Panc1 (cell line): ENCODE data around the gene COX6A1.

Experiments
- POLR2AphosphoS5 ChIP-seq: IDR thresholded peaks from 2 replicates; pipeline ENCODE4 v1.6.1; 2012; ENCODE audit warnings: mild to moderate bottlenecking, low read depth, low read length, moderate library complexity
- SIN3A ChIP-seq: IDR thresholded peaks from 2 replicates; pipeline ENCODE4 v1.6.1; 2012; ENCODE audit warnings: low read depth, mild to moderate bottlenecking, low read length, moderate library complexity, borderline replicate concordance; ENCODE audit not compliant: insufficient read depth
- TCF7L2 ChIP-seq: IDR thresholded peaks from 2 replicates; pipeline ENCODE4 v1.6.1; 2011; ENCODE audit warnings: mild to moderate bottlenecking, low read depth, low read length, inconsistent platforms
- TF ChIP-seq, protein P1 (sequence below): fragments of 450-650 bp; IDR thresholded peaks from 2 replicates; pipeline ENCODE4 v1.5.1; 2017; ENCODE audit warnings: mild to moderate bottlenecking
- TF ChIP-seq, protein P2 (sequence below), 2 experiments: IDR thresholded peaks; 2 replicates each; pipeline ENCODE4 v1.6.1; 2011 to 2012; ENCODE audit warnings: low read depth in 2 of 2, control low read depth in 1 of 2, low read length in 1 of 2, mild to moderate bottlenecking in 1 of 2, moderate library complexity in 1 of 2; ENCODE audit not compliant: insufficient read depth in 1 of 2

- TF ChIP-seq, protein P1, sequence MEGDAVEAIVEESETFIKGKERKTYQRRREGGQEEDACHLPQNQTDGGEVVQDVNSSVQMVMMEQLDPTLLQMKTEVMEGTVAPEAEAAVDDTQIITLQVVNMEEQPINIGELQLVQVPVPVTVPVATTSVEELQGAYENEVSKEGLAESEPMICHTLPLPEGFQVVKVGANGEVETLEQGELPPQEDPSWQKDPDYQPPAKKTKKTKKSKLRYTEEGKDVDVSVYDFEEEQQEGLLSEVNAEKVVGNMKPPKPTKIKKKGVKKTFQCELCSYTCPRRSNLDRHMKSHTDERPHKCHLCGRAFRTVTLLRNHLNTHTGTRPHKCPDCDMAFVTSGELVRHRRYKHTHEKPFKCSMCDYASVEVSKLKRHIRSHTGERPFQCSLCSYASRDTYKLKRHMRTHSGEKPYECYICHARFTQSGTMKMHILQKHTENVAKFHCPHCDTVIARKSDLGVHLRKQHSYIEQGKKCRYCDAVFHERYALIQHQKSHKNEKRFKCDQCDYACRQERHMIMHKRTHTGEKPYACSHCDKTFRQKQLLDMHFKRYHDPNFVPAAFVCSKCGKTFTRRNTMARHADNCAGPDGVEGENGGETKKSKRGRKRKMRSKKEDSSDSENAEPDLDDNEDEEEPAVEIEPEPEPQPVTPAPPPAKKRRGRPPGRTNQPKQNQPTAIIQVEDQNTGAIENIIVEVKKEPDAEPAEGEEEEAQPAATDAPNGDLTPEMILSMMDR, result peak; percentile 85
- no peak for TF ChIP-seq POLR2AphosphoS5
- TF ChIP-seq, protein P2, sequence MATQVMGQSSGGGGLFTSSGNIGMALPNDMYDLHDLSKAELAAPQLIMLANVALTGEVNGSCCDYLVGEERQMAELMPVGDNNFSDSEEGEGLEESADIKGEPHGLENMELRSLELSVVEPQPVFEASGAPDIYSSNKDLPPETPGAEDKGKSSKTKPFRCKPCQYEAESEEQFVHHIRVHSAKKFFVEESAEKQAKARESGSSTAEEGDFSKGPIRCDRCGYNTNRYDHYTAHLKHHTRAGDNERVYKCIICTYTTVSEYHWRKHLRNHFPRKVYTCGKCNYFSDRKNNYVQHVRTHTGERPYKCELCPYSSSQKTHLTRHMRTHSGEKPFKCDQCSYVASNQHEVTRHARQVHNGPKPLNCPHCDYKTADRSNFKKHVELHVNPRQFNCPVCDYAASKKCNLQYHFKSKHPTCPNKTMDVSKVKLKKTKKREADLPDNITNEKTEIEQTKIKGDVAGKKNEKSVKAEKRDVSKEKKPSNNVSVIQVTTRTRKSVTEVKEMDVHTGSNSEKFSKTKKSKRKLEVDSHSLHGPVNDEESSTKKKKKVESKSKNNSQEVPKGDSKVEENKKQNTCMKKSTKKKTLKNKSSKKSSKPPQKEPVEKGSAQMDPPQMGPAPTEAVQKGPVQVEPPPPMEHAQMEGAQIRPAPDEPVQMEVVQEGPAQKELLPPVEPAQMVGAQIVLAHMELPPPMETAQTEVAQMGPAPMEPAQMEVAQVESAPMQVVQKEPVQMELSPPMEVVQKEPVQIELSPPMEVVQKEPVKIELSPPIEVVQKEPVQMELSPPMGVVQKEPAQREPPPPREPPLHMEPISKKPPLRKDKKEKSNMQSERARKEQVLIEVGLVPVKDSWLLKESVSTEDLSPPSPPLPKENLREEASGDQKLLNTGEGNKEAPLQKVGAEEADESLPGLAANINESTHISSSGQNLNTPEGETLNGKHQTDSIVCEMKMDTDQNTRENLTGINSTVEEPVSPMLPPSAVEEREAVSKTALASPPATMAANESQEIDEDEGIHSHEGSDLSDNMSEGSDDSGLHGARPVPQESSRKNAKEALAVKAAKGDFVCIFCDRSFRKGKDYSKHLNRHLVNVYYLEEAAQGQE (IDR thresholded peaks at IDR 0.05; ENCODE audit: insufficient read depth in 1 of 2, low read depth in 2 of 2, low read length in 1 of 2), result no peak
- no peak for TF ChIP-seq TCF7L2
- no peak for TF ChIP-seq SIN3A
These were observed 28.8 kb downstream of the COX6A1 start for GRCh38 chr12:120466560-120467315.
